RPMI7951 (cell line): ENCODE measurements around the gene NAV3. TPM values are rescaled to one million over a fixed set of nuclear protein-coding genes. Genes with fewer than 3 reads are reported as not detected.

Experiments used
- DNase-seq: peaks from one replicate; pipeline ENCODE4 v3.0.0-alpha.2; 2012; ENCODE audit warnings: low read depth
- total RNA-seq: library from RNA; depleted of rRNA; stranded (reverse); fragments of >200 nt; shearing (Covaris generic); gene quantifications from 2 replicates; pipeline ENCODE4 v1.2.3, GENCODE V29; 2014

Gene NAV3
- total RNA-seq, 1 experiment from 2014 or later: 21.5 TPM

DNA sequence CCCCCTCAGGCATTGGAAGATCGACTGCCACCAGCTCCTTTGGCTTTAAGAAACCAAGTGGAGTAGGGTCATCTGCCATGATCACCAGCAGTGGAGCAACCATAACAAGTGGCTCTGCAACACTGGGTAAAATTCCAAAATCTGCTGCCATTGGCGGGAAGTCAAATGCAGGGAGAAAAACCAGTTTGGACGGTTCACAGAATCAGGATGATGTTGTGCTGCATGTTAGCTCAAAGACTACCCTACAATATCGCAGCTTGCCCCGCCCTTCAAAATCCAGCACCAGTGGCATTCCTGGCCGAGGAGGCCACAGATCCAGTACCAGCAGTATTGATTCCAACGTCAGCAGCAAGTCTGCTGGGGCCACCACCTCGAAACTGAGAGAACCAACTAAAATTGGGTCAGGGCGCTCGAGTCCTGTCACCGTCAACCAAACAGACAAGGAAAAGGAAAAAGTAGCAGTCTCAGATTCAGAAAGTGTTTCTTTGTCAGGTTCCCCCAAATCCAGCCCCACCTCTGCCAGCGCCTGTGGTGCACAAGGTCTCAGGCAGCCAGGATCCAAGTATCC is 288.7 kb downstream of the NAV3 start:
- no peak for DNase-seq

DNA sequence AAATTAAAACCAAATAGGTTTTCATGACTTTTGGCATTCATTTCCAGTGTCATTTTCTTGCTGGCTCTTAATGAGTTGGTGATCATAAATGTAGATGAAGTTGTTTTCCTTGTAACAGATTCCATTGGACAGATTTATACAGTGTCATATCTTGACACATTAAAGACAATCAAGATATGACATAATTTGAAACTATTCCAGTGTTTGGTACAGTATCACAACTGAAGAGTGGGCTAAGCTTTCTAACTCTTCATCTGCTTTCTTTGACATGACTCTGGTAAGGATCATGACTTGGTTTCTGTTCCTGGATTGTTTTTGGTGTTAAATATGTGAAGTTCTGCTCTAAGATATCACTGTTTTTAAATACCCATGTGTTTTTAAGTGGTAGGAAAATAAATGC is 289.6 kb downstream of the NAV3 start:
- no peak for DNase-seq

DNA sequence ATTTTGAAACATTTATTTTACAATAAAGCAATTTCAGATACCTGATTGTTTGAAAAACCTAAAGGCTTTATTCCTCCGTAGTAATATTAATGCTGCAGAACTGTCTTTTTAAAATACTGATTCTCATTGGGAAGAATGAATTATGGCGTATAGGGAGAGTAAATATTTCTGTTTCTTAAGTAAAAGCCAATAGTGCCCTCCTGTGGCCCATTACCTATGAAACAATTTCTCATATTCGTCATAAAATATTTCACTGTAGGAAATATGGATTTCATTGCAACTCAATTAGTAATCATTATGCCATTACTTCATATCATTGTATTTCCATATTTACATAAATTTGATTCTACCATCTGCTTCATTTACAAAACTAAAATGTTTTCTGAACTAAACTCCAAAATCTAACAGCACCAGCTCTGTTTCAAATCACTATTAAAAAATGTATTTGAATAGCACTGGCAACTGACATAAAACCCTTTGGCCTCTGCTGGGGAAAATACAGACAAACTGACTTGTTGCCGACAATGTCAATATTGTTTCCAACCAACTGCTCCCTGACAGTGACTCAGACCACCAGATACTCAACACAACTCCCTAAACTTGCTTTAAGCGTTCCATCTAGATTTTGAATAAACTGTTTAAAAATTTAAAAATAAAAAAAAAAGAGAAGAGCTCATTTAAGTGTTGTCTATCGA is 290.3 kb downstream of the NAV3 start:
- DNase-seq: peak; percentile 15

DNA sequence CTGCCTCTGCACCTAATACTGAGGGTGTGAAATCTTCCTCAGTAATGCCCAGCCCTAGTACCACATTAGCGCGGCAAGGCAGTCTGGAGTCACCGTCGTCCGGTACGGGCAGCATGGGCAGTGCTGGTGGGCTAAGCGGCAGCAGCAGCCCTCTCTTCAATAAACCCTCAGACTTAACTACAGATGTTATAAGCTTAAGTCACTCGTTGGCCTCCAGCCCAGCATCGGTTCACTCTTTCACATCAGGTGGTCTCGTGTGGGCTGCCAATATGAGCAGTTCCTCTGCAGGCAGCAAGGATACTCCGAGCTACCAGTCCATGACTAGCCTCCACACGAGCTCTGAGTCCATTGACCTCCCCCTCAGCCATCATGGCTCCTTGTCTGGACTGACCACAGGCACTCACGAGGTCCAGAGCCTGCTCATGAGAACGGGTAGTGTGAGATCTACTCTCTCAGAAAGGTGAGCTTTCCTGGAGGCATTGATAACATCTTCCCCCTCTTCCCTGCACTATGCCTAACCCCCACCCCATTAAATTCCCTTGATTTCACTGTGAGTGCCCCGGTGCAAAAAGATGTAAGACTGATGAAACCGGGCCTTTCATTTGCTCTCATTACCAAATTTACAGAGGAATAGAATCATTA is 291.4 kb downstream of the NAV3 start:
- DNase-seq: peak; percentile 18

DNA sequence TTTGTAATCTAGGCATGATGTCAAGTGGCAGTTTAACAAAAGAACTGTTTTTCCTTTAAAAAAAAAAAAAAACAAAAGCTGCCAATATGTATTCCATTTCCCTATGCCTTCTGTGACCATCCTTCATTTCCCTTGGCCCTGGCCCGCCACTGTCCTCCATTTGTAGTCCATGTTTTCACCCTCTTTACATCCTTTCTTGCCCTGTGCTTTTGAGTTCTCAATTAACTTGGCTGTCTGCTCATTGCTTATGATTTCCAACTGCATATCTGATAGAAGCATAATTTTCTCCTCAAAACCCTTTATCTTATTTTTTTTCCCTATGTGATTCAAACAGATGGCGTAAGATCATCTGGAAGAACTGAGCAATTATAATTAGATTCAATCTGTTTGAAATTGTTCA is 297.5 kb downstream of the NAV3 start:
- no peak for DNase-seq

DNA sequence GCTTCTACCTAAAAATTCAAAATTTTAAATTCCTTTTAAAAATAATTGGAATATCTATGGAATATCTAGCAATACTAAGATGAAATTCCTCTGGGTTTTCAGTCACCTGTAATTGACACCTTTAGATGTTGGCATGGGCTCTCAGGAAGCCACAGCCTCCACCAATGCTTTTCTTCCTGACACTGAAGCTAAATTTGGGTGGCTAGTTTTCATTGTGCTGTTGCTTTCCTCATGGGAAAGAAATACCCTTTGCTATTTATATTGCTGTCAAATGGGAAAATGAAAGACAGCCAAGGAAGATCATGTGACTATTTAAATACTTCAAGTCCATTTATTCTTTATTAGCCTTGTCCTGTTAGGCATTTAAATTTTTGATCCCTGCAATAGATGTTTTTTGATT is 313.0 kb downstream of the NAV3 start:
- DNase-seq: no peak

DNA sequence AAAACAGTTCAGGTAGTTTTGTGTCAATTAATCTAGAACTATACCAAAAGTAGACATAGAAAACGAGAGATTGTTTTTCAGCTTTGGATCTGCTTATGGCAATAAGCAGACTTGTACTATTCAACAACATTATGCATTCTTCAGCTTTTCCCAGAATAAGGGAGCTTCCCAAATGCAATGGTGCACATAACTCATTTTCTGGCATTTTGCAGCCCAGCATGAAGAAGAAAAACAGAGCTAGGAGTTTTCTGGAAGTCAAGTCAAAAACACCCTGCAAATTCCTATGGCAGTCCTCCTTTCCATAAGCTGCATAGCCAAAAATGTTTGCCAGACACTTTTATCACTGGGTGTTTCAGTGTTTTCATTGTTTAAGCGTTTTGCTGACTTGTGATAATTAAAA is 314.7 kb downstream of the NAV3 start:
- no peak for DNase-seq

DNA sequence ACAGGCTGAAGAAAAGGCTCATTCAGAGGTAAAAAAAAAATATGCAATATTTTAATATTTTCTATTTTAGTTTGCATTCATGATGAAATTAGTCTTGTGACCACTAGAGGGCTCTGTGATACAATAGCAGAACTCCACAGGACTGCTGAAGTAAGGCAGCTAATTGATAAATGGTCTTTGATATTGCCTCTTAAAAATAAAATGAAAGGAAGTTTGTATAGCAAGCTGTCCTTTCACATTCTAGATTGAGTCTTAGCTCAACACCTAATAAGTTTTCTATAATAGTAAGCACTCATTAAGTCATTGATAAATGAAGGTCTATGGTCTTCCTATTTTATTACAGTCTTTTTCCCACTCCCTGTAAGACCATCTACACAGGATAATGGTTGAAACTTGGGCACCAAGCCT is 315.7 kb downstream of the NAV3 start:
- DNase-seq: peak; percentile 27

DNA sequence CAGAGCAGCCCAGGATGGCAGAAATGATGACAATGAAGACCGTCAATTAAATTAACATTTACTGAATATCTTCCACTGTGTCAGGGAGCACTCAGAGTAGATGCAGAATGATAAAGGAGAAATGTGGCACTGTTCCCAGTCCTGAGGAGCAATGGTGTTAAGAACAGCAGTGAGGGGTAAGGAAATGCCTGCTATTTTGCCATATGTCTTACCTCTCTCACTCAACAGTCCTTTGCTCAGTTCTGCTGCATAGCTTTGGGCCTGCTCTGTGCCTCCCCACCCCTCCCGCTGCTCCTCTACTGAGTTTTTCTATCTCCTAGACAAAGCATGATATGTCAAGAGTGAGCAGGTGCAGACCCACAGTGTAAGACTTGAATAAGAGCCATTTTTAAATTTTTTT is 318.8 kb downstream of the NAV3 start:
- no peak for DNase-seq

DNA sequence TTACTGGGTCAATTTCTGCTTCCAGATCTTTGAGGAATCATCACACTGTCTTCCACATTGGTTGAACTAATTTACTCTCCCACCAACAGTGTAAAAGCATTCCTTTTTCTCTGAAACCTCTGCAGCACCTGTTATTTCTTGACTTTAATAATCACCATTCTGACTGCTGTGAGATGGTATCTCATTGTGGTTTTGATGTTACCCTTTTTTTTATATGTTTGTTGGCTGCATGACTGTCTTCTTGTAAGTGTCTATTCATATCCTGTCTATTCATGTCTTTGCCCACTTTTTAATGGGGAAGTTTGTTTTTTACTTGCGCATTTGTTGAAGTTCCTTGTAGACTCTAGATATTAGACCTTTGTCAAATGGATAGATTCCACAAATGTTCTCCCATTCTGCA is 324.9 kb downstream of the NAV3 start:
- no peak for DNase-seq

DNA sequence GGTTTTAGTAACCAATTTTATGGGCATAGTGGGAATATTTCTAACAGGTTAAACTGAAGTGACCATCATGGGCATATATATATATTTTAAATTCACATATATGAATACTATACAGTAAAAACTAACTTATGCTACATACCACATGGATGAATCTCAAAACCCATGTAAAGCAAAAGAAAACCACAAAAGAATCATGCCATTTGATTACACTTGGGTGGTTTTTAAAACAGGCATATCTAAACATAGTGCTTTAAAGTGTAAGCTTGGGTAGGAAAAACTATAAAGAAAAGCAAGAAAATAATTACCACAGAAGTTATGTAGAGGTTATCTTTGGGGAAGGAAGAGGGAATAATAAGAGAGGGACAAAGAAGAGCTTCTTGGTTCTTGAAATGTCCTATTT is 326.1 kb downstream of the NAV3 start:
- DNase-seq: no peak

DNA sequence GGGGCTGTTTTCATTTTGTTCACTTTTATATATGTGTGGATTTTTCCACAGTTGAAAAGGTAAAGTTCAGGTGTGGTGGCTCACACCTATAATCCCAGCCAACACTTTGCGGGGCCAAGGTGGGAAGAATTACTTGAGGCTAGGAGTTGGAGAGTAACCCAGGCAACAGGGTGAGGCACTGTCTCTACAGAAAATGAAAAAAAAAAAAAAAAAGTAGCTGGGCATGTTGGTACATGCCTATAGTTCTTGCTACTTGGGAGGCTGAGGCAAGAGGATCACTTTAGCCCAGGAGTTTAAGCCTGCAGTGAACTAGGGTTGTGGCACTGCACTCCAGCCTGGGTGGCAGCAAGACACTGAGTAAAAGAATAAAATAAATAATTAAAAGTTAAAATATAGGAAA is 326.5 kb downstream of the NAV3 start:
- no peak for DNase-seq

DNA sequence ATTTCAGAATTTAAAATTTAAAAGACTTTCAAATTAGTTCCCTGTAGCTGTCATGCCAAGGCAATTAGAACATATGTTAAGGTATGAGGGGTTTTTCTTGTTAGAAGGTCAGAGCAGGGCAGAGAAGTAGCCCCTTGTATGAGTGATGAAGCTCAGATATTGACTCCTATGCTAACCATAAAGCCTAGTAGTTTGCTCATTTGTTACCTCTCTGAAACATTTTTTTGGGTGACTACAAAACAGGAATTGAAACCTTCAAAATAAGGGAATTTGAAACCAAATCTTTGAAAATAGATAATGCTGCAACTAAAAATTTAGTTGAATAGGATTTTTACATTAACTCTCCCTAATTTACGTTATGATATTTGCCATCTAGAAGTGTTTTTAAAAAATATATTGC is 333.5 kb downstream of the NAV3 start:
- DNase-seq: no peak

DNA sequence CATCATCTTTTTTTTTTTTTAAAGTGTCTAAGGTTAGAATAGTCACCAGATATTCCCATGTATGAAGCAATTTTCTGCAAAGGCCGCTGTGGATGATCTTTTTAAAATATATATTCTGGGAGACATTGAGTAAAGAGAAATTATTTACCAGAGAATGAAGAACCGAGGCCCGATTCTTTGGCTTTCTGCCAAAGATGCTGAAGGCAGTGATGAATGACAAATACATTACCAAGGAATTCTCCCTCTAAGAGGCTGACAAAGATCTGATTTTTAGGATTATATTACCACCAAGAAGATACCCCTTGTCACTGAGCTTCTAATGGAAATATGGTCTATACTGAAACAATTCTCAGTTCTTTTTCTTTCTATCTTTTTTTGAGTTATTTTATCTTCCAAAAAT is 336.8 kb downstream of the NAV3 start:
- no peak for DNase-seq

DNA sequence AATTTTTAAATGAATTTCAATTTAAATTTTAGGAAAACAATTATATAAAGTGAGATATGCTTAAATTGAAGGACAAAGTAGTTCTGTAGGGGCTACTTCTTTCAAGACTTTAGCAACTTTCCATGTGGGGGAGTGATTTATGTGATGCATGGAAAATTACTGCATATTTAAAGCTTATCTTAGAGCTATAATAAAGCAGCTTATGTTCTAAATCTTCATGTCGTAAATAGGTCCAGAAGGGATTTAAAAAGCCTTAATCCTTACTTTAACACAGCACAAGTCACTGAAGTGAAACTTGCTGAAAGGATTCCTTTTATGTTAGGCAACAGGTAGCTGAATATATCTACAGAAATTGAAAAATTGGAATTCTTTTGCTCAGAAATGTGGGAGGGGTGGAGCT is 340.4 kb downstream of the NAV3 start:
- no peak for DNase-seq

DNA sequence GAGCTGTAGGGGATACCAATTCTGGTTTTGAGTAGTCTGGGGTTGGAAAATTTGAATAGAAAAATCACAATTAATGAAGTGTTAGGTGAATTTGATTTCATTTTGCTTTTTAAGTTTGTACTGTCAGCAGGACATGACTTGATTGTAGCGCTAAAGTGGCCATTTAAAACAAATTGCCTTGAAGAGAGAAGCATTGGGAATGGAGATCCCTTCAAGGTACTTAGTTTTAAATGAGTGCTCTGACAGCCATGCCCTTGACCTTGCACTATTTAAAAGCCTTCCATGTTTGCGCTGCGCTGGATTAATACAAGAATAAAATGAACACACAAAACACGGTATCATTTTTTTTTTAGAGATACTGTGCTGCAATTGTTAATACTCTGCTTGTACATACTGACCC is 345.9 kb downstream of the NAV3 start:
- DNase-seq: no peak

DNA sequence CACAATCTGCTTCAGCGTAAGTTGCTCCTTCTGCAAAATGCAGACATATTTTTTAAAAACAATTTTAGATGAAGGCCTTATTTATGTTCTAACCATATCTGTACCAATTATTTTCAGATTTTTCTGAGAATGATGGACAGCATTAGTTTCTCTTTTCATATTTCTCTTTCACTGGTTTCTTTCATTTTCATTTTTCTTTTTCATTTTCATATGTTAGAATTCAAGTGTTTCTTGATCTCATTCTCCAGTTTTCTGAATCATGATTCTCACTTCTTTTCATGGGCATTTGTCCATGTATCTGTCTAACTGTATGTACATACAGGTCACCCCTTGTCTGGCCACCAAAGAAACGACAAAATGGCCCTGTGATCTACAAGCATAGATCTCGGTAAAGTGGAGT is 346.6 kb downstream of the NAV3 start:
- DNase-seq: no peak

DNA sequence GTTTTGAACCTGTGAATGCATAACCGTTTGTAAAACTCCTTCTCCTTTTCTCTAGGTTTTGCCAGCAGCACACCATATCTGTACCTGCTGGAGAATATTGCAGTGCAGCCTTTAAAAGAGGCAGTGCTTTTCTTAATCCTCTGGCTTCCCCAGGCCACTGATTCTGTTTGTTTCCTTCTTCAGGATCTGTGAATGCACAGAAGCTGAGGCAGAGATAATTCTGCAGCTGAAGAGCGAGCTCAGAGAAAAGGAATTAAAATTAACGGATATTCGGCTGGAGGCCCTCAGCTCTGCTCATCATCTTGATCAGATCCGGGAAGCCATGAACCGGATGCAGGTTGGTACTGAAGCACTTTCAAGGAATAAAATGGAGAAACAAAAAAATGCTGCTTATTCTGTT is 348.7 kb downstream of the NAV3 start:
- no peak for DNase-seq

DNA sequence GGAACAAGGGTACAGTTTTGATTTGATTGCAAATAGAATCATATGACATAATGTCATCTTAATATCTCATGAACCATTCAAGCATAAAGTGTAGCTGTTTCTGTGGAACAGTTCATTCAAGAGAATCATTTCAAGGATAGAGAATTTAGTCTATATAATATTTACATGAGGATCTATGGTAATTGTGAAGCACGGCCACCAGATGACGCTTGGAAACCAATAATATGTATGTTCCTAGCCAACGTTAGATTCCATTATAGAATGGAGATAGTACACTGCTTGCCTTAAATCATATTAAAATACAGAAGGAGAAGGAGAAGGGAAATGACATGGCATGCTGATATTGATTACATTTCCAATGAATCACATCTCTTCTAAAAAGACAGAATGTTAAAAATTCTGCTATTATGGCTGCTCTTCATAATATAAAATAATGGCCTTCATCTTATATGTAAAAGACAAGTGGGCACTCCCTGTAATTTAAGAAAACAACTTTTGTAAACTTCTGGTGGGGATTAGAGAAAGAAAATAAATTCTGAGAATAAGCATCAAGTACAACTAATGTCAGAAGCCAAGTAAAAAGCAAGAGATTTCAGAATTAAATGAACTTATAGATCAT is 351.0 kb downstream of the NAV3 start:
- no peak for DNase-seq

DNA sequence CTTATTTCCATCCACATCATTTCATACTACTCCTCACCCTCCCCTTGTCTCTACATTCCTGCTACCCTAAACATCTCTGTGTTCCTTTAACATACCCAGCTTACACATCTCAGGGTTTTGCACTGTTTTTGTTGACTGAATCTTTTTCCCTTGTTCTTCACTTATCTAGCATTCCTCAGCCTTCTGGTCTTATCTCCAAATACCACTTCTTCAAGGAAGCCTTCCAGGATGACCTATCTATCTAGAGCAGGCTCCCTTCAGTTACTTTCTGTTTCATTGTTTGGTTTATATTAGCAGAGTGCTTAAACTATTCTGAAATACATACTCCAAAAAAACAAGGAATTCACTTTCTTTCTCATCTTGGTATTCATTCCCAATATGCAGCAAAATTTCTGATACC is 353.1 kb downstream of the NAV3 start:
- no peak for DNase-seq

DNA sequence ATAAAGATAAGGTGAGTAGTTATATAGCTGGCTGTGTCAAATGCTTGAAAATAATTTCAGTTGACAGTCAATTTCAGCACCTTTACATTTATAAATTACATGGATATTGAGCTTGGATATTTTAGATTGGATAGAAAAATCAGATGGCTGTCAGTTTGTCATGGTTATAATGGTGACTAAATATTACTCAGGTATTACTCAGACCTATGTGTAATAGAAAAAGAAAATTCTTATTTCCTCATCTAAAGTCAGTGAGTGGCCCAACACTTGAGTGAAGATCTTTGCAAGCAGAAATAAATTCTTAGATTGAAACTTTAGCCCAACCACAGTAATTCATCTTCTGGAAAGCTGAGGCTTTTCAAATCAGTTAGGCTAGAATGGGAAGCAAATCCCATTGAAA is 354.4 kb downstream of the NAV3 start:
- DNase-seq: peak; percentile 15

DNA sequence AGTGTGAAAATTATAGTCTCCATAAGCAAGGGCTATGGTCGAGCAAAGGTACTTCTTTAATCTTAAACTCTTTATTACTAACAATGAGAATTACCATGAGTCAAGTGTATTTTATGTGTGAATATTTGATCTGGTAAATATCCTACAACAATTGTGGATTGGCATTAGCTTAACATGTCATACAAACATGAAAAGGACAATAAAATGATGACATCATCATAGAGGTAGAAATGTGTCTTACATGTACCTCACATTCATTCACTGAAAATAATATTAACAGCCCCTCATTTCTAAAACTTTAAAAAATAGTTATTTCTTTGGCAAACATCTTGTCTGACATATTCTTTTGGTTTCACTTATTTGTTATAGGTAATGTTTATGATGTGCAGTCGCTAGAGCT is 355.0 kb downstream of the NAV3 start:
- DNase-seq: no peak

DNA sequence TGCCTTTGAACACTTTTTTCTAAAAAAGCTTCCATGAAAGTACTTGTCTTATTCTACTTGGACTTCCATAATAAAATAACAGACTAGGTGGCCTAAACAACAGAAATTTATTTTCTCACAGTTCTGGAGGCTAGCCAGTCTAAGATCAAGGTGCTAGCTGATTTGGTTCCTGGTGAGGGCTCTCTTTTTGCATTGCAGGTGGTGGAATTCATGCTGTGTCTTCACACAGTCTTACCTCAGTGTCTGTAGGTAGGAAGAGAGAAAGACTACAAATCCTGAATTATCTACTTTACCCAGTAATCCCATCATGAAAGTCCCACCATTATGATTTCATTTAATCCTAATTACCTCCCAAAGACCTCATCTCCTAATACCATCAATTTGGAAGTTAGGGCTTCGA is 356.0 kb downstream of the NAV3 start:
- no peak for DNase-seq
